ENCODE measurements around the gene PDE4A. TPM values are rescaled to one million over a fixed set of nuclear protein-coding genes. Genes with fewer than 3 reads are reported as not detected.
A peak's percentile ranks its signal among the peaks of the same experiment; 100 is the strongest.

Gene PDE4A
- total and polyA plus RNA-seq, 2 of the 13 experiments (the other 11 are each of a cell fraction or from before 2014, with no cell fraction given), result 1.1 to 4.1 TPM

- TF ChIP-seq ZNF407 (CRISPR knock-in tag; IDR thresholded peaks at IDR 0.05; ENCODE audit: not compliant biosample characterization) (peak; percentile 85), AKNA (CRISPR knock-in tag; IDR thresholded peaks at IDR 0.05; ENCODE audit: borderline replicate concordance) (no peak), LBX2 (CRISPR knock-in tag; IDR thresholded peaks at IDR 0.05; ENCODE audit: borderline replicate concordance) (no peak; the same call in 1 of the 2 replicates), AGO2 (optimal IDR thresholded peaks at IDR 0.05; ENCODE audit: low read depth, low read length) (peak; percentile 91), ZNF33B (CRISPR knock-in tag; IDR thresholded peaks at IDR 0.05) (no peak), SP5 (CRISPR knock-in tag; IDR thresholded peaks at IDR 0.05; ENCODE audit: borderline replicate concordance, low read depth) (no peak), ZNF710 (CRISPR knock-in tag; IDR thresholded peaks at IDR 0.05; ENCODE audit: borderline replicate concordance) (no peak), ZSCAN29 (CRISPR knock-in tag; conservative IDR thresholded peaks at IDR 0.05) (peak; percentile 29; the same call in 1 of the 2 replicates), ZNF674 (CRISPR knock-in tag; IDR thresholded peaks at IDR 0.05; ENCODE audit: low read depth) (no peak), CHCHD3 (CRISPR knock-in tag; IDR thresholded peaks at IDR 0.05) (no peak), FOXK1 (CRISPR knock-in tag; IDR thresholded peaks at IDR 0.05; ENCODE audit: borderline replicate concordance, low read depth) (no peak), ZFP36L2 (CRISPR knock-in tag; IDR thresholded peaks at IDR 0.05) (no peak)
Observed at GRCh38 chr19:10503002-10503789, 82.9 kb downstream of the PDE4A start, which contains the start of gene KEAP1 (continued).
